ENCODE data around the gene PCSK4.

- TF ChIP-seq CTCF (IDR thresholded peaks at IDR 0.05) = no peak
- no peak for TF ChIP-seq POLR2A (IDR thresholded peaks at IDR 0.05)
These were observed 20.7 kb downstream of the PCSK4 start for GRCh38 chr19:1469255-1470054.
